Neutrophil (primary cell): ENCODE data around the gene UBE2R2.

Experiments used
- H3K27ac ChIP-seq: fragments of 200-600 bp; sonication (generic); 2 replicates; pipeline ENCODE4 v1.5.1; 2016; ENCODE audit warnings: mild to moderate bottlenecking, moderate library complexity
- H3K27me3 ChIP-seq: fragments of 200-600 bp; sonication (generic); 2 replicates; pipeline ENCODE4 v1.6.0; 2016; ENCODE audit warnings: mild to moderate bottlenecking
- H3K36me3 ChIP-seq: fragments of 200-600 bp; sonication (generic); 2 replicates; pipeline ENCODE4 v1.5.1; 2017
- H3K4me1 ChIP-seq, 2 experiments: fragments of 200-600 bp in 1 of 2; sonication (generic) in 1 of 2; 1 replicate in 1 of 2; 2 replicates in 1 of 2; pipeline versions ENCODE4 v1.5.1 to v1.6.1; 2013 to 2016; ENCODE audit warnings: low read depth in 1 of 2, low read length in 1 of 2, mild to moderate bottlenecking in 1 of 2, moderate library complexity in 1 of 2; ENCODE audit not compliant: control insufficient read depth in 1 of 2, insufficient read depth in 1 of 2
- H3K4me3 ChIP-seq, 2 experiments: fragments of 200-600 bp in 1 of 2; sonication (generic) in 1 of 2; 1 replicate in 1 of 2; 2 replicates in 1 of 2; pipeline ENCODE4 v1.5.1; 2013 to 2016; ENCODE audit warnings: low read depth in 1 of 2, low read length in 1 of 2, mild to moderate bottlenecking in 1 of 2, moderate library complexity in 1 of 2
- H3K9me3 ChIP-seq: fragments of 200-600 bp; sonication (generic); 2 replicates; pipeline ENCODE4 v1.5.1; 2016
- TF ChIP-seq, protein P1 (sequence below): fragments of 200-600 bp; sonication (generic); IDR thresholded peaks from 2 replicates; pipeline ENCODE4 v1.5.1; 2016; ENCODE audit warnings: antibody characterized with exemption

The UBE2R2 gene

DNA sequence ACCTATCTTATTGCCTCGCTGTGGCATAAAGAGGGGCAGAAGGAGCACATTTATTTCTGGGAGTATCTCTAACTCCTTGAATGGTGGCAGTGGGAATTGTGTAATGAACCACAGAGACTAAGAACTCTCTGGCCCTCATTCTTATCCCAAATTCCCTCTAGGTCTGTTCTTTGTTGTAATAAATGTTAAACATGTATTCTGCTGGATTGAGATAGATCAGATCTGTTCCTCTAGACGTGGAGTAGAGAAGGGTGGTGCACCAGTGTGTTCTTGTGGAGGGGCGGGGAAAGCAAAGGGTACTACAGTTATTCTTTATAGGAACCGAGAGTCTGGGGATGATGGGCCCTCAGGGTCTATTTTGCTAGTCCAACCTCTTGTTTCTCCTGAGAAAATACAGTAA, 90.4 kb downstream of the UBE2R2 start:
- no peaks in the 10 kb centered on the region for H3K4me1 ChIP-seq
- H3K4me3 ChIP-seq, result no peak overlapping the region
- TF ChIP-seq, protein P1, sequence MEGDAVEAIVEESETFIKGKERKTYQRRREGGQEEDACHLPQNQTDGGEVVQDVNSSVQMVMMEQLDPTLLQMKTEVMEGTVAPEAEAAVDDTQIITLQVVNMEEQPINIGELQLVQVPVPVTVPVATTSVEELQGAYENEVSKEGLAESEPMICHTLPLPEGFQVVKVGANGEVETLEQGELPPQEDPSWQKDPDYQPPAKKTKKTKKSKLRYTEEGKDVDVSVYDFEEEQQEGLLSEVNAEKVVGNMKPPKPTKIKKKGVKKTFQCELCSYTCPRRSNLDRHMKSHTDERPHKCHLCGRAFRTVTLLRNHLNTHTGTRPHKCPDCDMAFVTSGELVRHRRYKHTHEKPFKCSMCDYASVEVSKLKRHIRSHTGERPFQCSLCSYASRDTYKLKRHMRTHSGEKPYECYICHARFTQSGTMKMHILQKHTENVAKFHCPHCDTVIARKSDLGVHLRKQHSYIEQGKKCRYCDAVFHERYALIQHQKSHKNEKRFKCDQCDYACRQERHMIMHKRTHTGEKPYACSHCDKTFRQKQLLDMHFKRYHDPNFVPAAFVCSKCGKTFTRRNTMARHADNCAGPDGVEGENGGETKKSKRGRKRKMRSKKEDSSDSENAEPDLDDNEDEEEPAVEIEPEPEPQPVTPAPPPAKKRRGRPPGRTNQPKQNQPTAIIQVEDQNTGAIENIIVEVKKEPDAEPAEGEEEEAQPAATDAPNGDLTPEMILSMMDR, result no peak
- no peak overlapping the region for H3K27ac ChIP-seq
- no peaks in the 10 kb centered on the region for H3K27me3 ChIP-seq
- peaks cover 36% of the 10 kb centered on the region for H3K36me3 ChIP-seq
- no peaks in the 10 kb centered on the region for H3K9me3 ChIP-seq

GRCh38 chr9:33908114-33908513, 91.2 kb downstream of the UBE2R2 start:
- H3K4me3 ChIP-seq, result no peak overlapping the region
- H3K27me3 ChIP-seq, result no peaks in the 10 kb centered on the region
- TF ChIP-seq, protein P1, result no peak
- H3K36me3 ChIP-seq, result peaks cover 37% of the 10 kb centered on the region
- no peak overlapping the region for H3K27ac ChIP-seq
- no peaks in the 10 kb centered on the region for H3K4me1 ChIP-seq
- H3K9me3 ChIP-seq, result no peaks in the 10 kb centered on the region

- Histone ChIP-seq H3K36me3 (peaks cover 43% of the 10 kb centered on the region), H3K4me1 (no peaks in the 10 kb centered on the region), H3K27me3 (no peaks in the 10 kb centered on the region), H3K4me3 (no peak overlapping the region), H3K27ac (no peak overlapping the region), H3K9me3 (no peaks in the 10 kb centered on the region)
- TF ChIP-seq, protein P1, result no peak
Measured at GRCh38 chr9:33908749-33909148, 91.8 kb downstream of the UBE2R2 start.

DNA sequence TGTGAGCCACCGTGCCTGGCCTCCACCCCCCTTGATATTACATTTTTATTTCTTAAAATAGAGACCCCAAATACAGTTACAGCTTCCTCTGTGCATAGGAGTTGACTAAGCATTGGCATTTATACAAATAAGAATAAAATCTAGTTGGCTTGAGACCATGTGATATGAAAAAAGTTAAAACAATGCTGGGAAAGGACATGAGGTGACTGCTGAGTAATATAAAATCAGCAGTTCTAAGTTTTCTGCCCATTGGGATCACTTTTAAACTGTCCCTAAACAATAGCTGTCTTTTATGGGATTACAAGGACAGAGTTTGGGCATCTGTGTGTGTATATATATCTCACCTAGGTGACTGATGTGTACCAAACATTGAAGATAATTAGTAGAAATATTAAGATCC, 96.6 kb downstream of the UBE2R2 start:
- peaks cover 71% of the 10 kb centered on the region for H3K36me3 ChIP-seq
- H3K9me3 ChIP-seq, result no peaks in the 10 kb centered on the region
- no peaks in the 10 kb centered on the region for H3K4me1 ChIP-seq
- TF ChIP-seq, protein P1, result no peak
- no peak overlapping the region for H3K27ac ChIP-seq
- no peaks in the 10 kb centered on the region for H3K27me3 ChIP-seq
- no peak overlapping the region for H3K4me3 ChIP-seq

GRCh38 chr9:33914887-33915628, 98.1 kb downstream of the UBE2R2 start:
- Histone ChIP-seq H3K36me3 (peaks cover 82% of the 10 kb centered on the region), H3K27ac (no peak overlapping the region), H3K27me3 (no peaks in the 10 kb centered on the region), H3K9me3 (no peaks in the 10 kb centered on the region), H3K4me1 (no peaks in the 10 kb centered on the region), H3K4me3 (no peak overlapping the region)
- TF ChIP-seq, protein P1, result no peak
